Measurements from ENCODE around the gene LHPP.

The LHPP gene

GRCh38 chr10:124496150-124496549 is 34.5 kb downstream of the LHPP start:
- DNase-seq (ENCODE audit: low read depth in 2 of 2) = no peak

DNA sequence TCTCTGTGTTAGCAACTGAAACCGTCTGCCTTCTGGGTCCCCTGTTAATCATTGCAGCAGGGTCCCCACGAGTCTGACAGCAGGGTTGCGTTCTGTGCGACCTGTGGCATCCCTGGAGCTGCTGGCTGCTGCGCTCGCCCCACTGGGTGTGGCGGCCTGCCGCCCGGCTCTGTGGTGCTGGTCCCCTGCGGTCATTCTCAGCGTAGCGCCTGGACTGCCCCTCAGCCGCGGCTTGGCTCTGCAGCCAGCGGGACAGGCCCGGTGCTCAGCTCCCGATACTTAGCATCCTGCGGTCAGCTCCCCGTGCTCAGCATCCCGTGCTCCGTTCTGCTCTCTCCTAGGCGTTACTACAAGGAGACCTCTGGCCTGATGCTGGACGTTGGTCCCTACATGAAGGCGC is 35.0 kb downstream of the LHPP start:
- no peak for DNase-seq (ENCODE audit: low read depth in 2 of 2)

GRCh38 chr10:124497196-124497881 is 35.7 kb downstream of the LHPP start:
- DNase-seq (ENCODE audit: low read depth in 2 of 2) = no peak

DNA sequence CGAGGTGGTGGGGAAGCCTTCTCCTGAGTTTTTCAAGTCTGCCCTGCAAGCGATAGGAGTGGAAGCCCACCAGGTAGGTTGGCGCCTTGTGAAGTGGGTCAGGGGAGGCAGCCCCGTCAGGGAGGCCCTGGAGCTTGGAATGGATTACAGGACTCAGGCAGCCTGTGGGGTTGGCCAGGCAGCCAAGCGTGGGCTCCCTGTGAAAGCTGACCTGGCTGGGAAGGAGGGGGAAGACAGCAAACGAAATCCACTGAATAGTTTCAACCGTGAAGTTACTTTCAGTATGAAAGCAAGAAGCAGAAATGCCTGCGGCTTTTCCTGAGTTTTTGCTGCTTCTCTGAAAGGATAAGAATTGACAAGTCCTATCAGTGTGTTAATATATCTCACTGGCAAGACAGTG is 36.4 kb downstream of the LHPP start:
- DNase-seq (ENCODE audit: low read depth in 2 of 2) = no peak

- DNase-seq (ENCODE audit: low read depth in 2 of 2) = no peak
Observed at GRCh38 chr10:124500757-124501156, 39.1 kb downstream of the LHPP start.

- DNase-seq (ENCODE audit: low read depth in 2 of 2) = no peak
Observed at GRCh38 chr10:124504711-124505110, 43.1 kb downstream of the LHPP start.

GRCh38 chr10:124505279-124505678 is 43.7 kb downstream of the LHPP start:
- no peak for DNase-seq (ENCODE audit: low read depth in 2 of 2)

GRCh38 chr10:124508070-124508667 is 46.5 kb downstream of the LHPP start:
- no peak for DNase-seq (ENCODE audit: low read depth in 2 of 2)

DNA sequence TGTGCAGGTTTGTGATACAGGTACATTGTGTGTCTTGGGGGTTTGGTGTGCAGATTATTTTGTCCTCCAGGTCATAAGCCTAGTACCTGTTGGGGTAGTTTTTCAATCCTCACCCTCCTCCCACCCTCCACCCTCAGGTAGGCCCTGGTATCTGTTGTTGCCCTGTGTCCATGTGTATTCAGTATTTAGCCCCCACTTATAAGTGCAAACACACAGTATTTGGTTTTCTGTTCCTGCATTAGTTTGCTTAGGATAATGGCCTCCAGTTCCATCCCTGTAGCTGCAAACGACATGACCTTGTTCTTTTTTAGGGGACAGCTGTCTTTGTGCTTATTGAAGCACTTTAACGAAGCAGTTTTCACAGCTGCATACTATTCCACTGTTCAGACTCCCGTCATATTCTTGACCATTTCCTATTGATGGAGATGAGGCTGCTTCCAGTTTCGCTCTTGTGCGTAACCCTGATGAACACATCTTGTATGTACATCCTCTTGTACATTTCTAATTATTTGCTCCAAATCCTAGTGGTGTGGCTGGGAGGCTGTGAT is 47.4 kb downstream of the LHPP start:
- no peak for DNase-seq (ENCODE audit: low read depth in 2 of 2)

- no peak for DNase-seq (ENCODE audit: low read depth in 2 of 2)
Observed at GRCh38 chr10:124509880-124510632, 48.4 kb downstream of the LHPP start.

DNA sequence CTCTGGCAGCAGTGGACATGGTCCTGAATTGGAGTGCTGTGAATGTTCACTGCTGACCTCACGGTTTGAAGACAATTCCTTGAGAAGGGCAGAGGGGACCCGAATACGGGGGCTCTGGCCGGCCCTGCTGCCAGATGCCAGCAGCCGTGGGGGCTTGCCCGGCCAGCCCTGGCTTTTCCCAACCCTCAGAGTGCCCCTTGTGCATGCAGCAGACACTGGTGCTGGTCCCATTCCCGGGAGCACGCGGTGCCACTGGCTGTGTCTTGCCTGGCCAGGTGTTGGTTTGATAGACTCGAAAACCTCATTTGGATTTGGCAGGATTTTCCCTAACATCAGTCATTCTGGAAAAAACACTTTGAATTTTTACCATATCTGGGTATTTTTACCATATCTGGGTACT is 49.1 kb downstream of the LHPP start:
- no peak for DNase-seq (ENCODE audit: low read depth in 2 of 2)

DNA sequence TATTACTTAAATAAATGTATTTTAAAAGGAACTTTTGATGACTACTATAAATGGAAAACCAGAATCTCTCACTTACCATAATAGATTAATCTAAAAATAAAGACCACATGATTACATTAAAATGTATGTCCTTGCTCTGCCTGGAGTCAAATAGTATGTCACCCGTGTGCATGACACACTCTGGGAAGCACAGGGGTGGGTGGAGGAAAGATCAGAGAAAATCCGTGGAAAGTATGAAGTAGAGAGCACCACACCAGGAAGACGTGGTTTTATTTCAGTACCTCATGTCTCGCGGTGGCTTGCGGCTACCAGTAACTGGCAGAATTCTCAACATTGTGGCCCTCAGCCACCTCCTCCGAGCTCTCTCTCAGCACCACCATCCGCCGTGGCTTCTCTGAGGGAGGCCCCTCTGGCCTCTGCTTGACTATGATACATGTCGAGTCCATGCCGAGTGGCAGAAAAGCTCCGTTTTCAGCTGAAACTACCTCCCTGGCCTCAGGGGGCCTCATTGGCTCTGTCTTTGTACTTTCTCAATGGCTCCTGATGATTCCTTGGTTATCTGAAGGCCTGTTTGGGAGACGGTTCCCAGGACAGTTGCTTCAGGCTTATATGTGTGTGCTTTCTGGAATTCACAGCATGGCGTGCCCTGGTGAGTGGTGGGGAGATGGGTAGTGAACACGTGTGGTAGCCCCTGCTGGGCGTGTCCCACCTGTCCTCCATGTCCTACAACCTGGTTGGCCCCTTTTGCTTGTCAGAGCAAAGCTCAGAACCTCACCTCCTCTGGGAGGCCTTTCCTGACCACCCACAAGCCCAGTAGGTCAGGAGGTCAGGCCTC is 49.8 kb downstream of the LHPP start:
- DNase-seq (ENCODE audit: low read depth in 2 of 2) = no peak

- no peak for DNase-seq (ENCODE audit: low read depth in 2 of 2)
Observed at GRCh38 chr10:124512040-124512428, 50.4 kb downstream of the LHPP start.

- DNase-seq (ENCODE audit: low read depth in 2 of 2) = no peak
Observed at GRCh38 chr10:124512600-124512999, 51.0 kb downstream of the LHPP start.

DNA sequence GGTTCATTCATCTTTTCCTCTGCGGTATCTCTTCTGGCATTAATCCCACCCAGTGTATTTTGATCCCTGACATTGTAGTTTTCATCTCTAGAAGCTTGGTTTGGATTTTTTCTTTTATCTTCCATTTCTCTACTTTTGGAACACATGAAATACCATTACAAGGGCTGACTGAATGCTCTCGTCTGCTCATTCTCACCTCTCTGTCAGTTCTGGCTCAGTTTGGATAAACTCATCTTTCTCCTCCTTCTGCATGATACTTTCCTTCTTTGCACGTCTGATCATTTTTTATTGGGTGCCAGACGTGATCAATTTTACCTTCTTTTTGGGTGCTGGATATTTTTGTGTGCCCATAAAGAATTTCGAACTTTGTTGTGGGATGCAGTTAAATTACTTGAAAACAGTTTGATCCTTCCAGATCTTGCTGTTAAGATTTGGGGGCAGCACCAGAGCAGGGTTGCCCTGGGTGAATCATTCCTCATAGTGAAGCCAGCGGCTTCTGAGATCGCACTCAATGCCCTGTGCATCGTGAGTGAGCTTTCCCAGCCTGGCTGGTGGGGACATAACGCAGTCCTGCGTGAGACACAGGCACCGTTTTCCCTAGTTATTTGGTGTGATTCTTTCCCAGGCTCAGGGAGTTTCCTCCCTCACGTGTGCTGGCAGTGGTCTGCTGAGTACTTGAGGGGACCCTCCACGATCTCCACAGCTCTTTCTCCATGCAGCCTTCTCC is 53.8 kb downstream of the LHPP start:
- DNase-seq (ENCODE audit: low read depth in 2 of 2) = no peak

DNA sequence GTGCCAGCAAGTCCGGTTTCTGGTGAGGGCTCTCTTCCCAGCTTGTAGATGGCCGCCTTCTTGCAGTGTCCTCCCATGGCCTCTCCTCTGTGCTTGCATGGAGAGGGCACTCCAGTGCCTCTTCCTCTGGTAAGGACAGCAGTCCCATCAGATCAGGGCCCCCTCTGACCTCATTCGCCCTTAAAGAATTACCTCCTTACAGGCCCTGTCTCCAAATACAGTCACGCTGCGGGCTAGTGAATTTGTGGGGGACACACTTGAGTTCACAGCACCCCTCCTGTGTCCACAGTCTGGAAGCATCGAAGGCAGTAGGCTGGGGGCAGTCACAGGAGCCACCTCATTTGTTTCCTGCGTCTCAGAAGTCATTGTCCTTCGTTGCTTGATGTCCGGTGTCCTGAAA is 54.6 kb downstream of the LHPP start:
- DNase-seq (ENCODE audit: low read depth in 2 of 2) = no peak

- no peak for DNase-seq (ENCODE audit: low read depth in 2 of 2)
Observed at GRCh38 chr10:124516746-124517397, 55.2 kb downstream of the LHPP start.

DNA sequence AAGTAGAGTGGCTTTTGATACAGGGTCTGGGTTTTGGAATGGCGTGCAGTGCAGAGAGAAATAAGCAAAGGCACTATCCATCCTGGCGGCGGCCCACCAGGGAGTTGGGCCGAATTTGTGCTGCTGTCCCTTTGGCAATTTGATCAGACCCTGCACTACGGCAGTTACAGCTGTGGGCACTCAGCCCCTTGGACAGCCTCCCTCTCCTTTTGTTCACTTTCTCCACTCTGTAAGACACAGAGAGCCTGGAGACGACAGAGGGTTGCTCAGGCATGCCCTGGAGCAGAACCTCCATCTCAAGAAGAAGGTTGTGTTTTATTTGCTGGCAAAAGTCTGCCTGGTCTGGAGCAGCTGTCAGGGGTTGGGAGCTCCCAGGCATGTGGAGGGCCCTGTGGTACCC is 55.8 kb downstream of the LHPP start:
- DNase-seq (ENCODE audit: low read depth in 2 of 2) = no peak

GRCh38 chr10:124517931-124518330 is 56.3 kb downstream of the LHPP start:
- no peak for DNase-seq (ENCODE audit: low read depth in 2 of 2)

DNA sequence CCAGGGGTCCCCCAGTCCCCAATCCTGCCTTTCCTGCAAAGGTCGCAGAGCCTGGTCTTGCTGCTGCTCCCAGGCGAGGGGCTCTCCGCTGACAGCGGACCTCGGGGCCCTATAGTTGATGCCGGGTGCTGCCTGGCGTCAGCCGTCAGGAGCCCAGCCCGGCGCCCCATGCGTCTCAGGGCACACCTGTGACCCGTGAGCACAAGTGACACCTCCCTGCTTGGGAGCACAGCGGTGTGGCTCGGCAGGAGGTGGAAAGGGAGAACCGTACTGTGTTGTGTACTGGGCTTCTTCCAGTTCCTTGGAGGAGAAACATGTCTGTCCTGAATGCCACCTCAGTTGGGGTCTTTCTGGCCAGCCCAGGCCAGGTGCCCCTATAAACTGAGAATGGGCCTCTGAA is 56.7 kb downstream of the LHPP start:
- DNase-seq (ENCODE audit: low read depth in 2 of 2) = no peak

Data from fibroblast of skin of left biceps (primary cell).